HUDEP-2 (cell line): Measurements from ENCODE around the gene SSC5D.
"Not testable (repeated sequence)": the region's sequence is repeated elsewhere in the genome, so short reads cannot be mapped to it uniquely, and the experiment has no call there.

Experiments used
- DNase-seq, 76 experiments: peaks; one replicate each; lab custom pipeline; 2025; ENCODE audit not compliant: unreplicated experiment in 76 of 76; lab: John Stamatoyannopoulos, UW

SSC5D gene

GRCh38 chr19:55534280-55534679 is 46.0 kb downstream of the SSC5D start:
- DNase-seq: not testable (repeated sequence)

DNA sequence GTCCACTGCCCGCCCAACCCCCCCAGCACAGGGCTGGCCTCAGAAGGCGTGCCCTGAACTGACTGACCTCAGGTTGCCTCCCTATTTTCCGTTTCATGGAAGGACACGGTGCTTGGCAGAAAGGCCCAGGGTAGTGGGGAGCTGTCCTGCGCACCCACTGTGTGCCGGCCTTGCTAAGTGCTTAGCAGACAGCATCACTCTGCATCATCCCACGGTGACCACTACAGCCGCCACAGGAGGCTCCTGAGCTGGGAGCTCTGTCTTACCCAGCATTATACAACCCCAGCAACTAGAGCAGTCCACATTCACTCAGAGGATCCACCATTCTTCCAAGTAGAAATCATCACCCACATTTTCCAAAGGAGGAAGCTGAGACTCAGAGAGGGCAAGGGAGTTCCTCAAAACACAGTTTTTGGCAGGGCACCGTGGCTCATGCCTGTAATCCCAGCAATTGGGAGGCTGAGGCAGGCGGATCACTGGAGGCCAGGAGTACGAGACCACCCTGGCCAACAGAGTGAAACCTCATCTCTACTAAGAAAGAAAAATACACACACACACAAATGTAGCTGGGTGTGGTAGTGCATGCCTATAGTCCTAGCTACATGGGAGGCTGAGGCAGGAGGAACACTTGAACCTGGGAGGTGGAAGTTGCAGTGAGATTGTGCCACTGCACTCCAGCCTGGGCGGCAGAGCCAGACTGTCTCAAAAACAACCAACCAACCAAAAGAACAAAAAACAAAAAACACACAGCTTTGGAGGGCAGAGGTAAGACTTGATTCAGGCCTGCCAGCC is 47.1 kb downstream of the SSC5D start:
- DNase-seq: no peak

DNA sequence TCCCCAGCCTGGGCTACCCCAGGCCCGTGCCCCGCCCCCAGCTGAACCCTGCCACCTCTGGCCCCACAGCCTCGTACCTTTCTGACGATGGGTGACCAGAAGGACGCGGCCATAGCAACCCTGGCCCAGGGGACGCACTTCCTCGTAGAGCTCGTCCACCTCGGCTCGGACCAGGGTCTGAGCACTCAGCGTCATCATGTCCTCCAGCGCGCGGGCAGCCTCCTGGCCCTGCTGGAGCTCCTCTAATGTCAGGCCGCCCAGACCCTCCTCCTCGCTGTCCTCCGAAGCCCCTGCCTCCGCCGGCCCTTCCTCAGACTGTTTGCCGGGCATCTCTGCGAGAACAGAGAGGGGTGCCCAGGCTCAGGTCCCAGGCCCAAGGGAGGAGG is 47.7 kb downstream of the SSC5D start:
- DNase-seq: no peak

DNA sequence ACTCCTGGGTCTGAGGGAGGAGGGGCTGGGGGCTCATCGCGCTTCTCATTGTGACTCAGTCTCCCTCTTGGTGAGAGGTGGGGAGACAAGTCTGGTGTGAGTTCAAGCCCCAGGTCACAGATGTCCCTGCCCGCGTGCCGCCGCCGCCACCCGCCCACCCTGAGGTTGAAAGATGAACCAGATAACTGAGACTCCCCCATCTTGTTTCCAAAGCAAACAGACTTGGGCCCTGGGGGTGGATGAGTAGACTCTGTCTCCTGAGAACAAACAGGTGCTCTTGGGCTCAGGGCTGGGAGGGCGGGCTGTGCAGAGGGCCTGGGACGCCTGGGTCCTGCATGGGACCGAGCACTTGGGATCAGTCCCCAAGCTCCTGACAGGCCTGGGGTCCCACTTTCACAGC is 48.1 kb downstream of the SSC5D start:
- DNase-seq: no peak

DNA sequence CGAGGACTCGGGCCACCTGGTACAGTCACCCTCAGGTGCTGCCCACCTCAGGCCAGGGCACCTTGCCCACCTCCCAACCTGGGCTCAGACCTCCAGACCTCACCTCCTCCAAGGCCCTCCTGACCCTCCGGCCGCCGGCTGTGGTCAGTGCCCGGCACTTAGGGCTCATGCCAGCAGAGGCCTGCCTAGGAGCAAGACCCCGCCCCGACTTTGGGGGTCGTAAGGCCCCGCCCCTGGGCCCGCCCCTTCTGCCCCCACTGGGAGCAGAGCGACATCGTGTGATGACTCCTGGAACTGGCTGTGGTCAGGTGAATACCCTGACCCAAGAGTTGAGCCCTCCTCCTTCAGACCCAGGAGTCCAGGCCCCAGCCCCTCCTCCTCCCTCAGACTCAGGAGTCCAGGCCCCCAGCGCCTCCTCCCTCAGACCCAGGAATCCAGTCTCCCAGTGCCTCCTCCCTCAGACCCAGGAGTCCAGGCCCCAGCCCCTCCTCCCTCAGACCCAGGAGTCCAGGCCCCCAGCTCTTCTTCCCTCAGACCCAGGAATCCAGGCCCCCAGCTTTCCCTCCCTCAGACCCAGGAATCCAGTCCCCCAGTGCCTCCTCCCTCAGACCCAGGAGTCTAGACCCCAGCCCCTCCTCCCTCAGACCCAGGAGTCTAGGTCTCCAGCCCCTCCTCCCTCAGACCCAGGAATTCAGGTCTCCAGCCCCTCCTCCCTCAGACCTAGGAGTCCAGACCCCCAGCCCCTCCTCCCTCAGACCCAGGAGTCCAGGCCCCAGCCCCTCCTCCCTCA is 48.9 kb downstream of the SSC5D start, which contains the start of gene SBK2:
SBK2 (minus strand) TSS at position 183 of the 790 bp plus-strand sequence. CDS start 839 bp downstream, outside the sequence.
- DNase-seq: no peak

DNA sequence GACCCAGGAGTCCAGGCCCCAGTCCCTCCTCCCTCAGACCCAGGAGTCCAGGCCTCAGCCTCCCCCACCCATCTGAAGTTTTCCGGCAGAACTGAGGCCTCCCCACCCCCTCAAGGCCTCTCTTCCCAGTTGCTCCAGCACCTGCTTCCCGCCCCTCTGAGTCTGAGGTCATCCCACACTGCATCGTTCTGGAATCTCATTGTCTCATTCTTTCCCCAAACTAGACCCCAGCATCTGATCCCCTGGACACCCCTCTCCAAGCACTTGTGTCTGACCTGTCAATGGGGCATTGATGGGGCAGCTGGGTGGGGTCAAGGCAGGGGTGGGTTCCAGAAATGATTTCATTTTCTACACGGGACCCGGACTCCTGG is 49.5 kb downstream of the SSC5D start:
- no peak for DNase-seq

DNA sequence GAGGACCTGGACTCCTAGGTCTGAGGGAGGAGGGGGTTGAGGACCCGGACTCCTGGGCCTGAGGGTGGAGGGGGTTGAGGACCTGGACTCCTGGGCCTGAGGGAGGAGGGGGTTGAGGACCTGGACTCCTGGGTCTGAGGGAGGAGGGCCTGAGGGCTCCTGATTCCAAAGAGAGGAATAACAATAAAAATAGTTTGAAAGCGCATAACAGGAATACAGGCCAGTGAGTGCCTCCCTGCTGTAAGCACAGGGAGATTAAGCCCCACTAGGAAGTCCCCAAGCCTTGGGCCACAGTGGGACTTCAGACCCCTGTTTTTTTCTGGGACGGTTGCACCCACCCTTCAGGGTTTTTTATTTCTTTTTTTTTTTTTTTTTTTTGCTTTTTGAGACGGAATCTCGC is 49.9 kb downstream of the SSC5D start:
- DNase-seq: no peak

DNA sequence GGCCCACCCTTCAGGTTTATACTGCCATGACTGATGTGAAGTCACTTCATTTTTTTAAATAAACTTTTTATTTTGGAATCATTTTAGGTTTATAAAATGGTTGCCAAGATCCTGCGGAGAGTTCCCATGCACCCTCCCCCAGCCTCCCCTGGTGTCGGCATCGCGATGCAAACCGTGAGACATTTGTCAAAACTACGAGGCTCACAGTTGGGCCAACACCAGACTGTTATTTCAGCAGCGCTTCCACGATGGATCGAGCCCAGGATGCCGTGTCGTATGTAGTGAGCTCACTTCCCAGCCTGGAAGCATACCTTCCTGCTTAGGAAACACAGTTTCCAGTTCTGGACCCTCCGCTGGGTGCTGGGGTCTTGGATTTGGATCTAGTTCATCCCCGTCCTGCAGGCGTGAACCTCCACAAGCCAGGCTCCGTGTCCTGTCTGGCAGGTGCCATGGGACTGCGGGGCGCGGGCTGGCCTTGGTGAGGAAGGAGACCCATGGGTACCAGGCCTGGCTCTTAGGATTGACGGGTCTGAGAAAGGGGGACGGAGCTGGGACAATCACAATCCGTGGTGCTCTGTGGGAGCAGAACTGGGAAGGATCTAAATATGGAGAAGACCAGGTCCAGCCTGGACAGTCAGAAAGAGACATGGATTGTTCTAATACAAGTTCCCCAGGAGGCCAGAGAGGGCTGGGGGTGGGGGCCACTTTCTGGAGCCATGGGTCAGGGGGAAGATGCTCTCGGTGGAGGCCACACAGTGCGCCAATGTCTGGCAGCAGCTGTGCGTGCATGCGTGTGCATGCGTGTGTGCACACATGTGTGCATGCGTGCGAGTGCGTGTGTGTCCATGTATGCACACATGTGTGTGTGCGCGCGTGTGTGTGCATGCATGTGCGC is 51.1 kb downstream of the SSC5D start:
- DNase-seq: no peak

DNA sequence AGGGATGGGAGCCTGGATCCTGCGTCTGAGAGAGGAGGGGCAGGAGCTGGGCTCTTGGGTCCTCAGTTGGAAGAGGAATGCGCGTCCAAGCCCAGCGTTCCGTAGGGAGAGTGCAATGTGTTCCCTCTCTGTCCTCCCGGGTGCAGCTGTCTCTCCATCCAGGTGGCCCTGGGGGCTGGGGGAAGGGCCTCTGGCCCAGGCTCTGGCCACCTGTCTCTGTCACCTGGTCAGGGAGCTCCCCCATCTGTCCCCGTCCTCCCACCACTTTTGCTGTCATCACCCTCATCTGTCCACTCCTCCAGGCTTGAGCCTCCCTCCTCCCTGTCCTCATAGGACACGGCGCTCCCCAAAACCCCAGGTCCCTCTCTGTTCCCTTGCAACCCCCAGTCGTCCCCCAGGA is 52.4 kb downstream of the SSC5D start:
- DNase-seq: no peak

DNA sequence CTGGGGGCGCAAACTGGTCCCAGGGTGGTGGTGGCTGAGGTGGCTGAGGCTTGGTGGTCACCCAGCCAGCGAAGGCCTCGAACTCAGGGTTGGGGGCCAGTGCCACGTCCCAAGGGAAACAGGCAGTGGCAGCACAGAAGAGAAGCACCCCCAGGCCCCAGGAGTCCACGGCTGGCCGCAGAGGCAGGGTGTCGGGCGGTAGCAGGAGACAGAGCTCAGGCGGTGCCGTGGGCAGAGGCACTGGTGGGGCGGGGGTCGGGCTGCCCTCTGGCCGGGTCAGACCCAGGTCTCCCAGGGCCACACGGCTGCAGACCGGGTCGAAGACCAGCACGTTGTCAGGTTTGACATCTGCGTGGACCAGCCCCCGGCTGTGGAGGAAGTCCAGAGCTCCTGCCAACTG is 52.9 kb downstream of the SSC5D start:
- DNase-seq: no peak

GRCh38 chr19:55542292-55542855 is 54.1 kb downstream of the SSC5D start:
- DNase-seq: no peak

DNA sequence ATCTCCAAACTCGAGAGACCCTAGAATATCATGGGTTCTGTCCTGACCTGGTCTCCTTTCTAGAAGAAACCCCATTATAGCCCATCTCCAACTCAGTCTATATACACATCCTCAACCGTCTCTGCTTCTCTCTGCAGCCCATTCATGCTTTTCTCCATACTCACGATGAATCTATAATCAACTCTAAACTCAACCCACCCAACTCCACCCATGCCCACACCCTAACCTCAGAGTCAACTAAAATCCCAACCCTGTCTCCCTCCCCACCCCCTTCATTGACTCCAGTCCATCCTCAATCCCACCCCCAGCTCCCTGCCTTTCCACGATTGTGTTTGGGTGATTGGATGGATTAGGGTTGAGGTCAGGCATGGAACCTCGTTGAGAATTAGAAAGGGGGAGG is 55.3 kb downstream of the SSC5D start:
- no peak for DNase-seq

DNA sequence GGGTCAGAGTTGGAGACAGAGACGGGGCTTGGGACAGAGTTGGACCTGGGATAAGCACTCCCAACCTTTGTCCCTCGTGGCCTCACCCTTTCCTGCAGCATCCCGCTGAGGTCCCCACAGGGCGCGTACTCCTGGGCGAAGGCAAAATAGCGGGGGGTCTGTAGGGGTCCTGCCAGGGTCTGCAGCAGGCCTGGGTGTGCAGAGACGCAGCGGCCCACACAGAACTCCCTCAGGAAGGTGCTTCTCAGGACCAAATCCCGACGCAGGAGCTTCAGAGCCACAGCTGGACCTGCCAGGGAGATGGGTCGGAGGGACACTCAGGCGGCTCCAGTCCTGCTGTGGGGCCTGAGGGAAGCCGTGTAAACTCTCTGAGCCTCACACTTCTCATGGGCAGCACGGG is 55.8 kb downstream of the SSC5D start:
- DNase-seq: no peak

DNA sequence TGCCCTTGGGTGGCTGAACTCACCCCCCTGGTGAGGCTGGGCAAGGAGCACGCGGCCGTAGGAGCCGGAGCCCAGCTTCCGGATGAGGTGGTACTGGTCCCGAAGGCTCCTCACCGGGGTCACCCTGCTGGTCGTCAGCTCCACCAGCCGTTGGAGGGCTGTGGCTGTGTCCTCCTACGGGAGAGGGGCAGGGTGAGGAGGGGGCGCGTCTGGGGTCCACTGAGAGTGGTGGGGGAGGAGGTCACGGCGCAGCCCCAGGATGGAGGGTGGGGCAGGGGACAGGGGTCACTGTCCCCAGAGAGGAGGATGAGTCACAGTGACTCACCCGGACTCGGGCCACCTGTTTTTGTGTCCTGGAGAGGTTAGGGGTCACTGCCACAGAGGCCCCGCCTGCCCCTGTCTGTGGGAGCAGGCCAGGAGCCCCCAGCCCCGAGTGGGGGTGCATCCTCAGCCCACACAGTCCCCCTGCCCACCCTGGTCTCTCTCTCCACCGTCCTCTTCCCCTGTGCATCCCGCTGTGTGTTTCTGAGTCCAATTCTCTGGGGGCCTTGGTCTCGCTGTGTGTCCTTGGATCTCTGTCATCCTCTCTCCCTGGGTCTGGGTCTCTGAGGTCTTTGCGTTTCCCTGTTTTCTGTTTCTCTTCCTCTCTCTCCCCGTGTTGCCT is 56.7 kb downstream of the SSC5D start:
- DNase-seq: no peak

GRCh38 chr19:55545443-55545842 is 57.2 kb downstream of the SSC5D start, which contains the start of gene SBK3:
Gene SBK3 (minus strand): TSS chr19:55545543. CDS start chr19:55545543, 0 bp downstream.
- no peak for DNase-seq

DNA sequence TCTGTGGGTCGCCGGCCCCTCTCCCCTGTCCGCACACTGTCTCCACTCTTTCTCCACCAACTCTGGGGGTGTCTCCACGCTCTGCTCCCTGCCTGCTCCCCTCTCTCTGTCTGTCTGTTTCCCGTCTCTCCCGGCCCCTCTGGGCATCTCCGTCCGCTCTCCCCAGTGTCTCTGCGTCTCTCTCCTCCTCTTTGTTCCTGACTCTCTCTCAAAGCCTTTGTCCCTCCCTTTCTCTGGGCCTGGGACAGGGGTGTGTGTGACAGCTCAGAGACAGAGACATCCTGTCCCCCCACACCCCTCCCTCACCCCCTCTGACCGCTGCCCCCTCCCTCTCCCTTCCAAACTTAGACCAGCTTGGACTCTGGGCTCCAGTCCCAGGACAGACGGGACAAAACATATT is 57.8 kb downstream of the SSC5D start:
- no peak for DNase-seq

DNA sequence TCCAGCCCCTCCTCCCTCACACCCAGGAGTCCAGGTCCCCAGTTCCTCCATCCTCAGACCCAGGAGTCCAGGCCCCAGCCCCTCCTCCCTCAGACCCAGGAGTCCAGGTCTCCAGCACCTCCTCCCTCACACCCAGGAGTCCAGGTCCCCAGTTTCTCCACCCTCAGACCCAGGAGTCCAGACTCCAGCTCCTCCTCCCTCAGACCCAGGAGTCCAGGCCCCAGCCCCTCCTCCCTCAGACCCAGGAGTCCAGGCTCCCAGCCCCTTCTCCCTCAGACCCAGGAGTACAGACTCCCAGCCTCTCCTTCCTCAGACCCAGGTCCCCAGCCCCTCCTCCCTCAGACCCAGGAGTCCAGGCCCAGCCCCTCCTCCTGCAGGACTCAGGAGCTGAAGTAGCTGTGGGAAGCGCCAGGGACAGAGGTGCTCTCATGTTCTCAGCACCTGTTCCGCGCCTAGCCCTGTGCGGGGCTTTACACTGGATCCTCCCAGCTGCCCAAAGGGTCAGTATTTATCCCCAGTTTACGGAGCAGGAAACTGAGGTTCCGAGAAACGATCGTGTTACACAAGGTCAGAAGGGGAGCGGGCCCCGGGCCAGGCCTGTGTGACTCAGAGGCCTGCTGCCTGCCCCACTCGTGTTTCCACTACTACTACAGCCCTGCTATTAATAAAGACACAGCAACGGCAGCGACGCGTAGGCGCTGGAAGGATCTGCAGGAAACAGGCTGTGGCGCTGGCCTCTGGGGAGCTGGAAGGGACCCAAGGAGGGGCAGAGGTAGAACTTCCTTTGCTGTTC is 58.8 kb downstream of the SSC5D start:
- DNase-seq: no peak

DNA sequence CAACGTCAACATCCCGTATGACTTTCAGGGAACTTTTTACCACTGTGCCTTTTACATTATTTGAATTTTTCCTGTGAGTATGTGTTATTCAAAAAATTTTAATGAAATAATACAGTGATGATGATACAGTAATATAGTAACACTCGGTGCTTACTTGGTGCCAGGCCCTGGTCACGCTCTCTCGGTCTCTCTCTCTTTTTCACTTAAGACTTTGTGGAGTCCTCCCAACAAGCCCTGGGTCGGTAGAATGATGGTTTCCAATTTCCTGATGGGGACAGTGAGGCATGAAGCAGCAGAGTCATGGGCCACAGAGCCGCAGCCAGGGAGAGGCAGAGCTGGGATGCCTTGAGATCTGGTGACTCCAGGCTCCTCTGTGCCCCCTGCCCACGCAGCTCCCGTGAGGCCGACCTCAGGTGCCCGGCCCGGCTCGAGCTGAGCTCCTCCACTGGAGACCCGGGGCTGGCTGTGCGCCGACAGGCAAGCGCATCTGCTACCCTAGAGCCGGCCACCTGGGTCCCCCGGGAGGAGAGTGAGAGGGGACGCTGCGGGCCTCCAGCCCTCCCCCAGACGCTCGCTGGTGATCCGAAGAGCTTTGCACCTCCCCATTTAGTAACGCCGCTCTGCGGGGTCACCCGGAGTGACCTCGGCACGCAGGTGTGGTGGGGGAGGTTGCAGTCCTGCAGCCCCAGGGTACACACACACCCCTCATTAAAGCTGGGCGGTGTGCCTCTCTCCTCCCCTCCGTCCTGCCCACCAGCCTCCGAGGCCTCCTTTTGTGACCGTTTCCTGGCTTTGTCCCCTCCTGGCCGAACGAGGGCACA is 61.5 kb downstream of the SSC5D start:
- DNase-seq: no peak

DNA sequence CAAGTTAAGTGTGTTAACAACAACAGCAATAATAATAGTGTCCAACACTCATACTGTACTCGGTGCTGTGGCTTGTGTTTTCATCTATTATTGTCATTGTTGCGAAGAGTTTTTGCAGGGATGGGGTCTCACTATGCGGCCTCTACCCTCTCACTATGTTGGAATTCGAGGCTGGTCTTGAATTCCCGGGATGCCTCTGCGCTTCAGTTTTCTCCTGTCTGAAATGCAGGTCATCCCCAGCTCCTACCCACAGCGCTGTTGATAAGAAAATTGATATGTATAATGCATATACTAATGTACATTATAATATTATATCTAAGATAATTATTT is 62.0 kb downstream of the SSC5D start:
- DNase-seq: no peak
